GM18505 (cell line): ENCODE results near the gene ABI3BP.

Source experiments
- ATAC-seq: cut with Tn5 transposase; IDR thresholded peaks from one replicate; pipeline ENCODE4 v1.9.1; 2021; ENCODE audit not compliant: unreplicated experiment
- POLR2A ChIP-seq: IDR thresholded peaks from 4 replicates; pipeline ENCODE4 v1.6.1; 2011; ENCODE audit warnings: borderline replicate concordance; ENCODE audit not compliant: insufficient read depth, insufficient read length; ENCODE audit errors: extremely low read depth

Gene ABI3BP

DNA sequence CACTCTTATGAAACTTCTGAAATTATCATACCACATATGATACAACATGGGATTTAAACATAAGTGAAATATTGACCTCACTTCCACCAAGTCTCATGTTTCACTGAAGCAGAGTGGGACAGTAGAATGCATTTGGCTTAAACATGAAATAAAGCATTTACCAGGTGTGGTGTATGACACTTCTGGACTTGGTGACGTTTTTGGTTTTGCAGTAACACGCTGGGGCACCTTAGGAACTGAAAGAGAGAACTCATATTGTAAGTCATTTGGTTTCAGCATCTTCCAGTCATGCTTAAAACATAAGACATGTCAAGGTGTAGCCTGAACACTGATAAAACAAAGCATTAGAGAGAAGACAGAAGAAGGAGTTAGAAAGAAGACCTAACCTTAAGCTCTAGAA is 188.6 kb downstream of the ABI3BP start:
- no peak for TF ChIP-seq POLR2A
- no peak for ATAC-seq

DNA sequence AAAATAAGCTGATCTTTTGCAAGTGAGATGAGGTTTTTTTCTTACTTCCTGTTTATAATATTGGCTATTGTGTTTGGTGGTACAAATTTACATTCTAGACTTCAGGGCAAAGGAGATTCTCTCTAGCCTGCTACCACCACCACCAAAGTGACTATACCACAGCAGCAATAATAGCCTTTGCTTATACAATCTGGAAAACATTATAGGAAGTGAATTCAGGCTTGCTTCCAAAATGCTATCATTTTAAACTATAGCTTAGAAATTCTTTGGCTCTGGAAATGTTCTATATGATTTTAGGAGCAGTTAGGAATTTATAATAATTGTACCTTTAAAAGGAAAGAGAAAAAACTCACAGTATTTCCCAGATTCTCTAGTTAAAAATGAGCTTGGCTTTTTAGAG is 189.5 kb downstream of the ABI3BP start:
- ATAC-seq, result no peak
- TF ChIP-seq POLR2A, result no peak

DNA sequence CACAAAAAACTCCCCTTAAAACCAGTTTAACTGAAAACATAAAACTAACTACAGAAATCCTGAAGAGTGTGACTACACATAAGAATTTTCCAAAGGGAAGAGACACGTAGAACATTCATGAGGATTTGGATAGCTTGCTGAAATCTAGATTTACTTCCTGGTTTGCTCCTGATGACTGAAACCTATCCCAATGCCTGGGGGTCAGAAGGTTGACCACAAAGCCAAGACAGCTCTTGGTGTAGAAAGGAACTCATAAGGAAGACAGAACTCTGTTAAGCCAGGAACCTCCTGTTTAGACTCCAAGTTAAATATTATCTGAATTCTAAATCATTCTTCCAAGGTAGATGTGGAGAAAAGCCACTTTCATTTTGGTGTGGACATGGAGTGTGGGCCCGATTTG is 191.1 kb downstream of the ABI3BP start:
- TF ChIP-seq POLR2A, result no peak
- ATAC-seq, result no peak

DNA sequence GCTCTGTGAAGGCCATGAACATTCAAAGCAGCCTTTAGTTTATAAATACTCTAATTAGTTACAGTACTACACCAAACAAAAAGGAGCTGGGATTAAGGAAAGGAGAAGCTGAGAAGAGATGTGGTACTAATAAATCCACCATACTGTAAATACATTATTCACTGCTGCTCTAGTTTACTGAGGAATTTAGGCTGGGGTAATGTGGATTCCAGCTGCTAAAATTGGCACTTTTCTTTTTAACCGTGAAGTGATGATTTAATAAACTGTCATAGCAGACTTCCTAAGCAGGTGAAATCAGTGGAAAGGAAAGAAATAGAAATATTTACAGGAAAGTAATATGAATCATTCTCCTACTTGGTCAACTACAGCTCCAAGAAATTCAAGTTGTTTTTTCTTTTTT is 195.2 kb downstream of the ABI3BP start:
- no peak for TF ChIP-seq POLR2A
- no peak for ATAC-seq

DNA sequence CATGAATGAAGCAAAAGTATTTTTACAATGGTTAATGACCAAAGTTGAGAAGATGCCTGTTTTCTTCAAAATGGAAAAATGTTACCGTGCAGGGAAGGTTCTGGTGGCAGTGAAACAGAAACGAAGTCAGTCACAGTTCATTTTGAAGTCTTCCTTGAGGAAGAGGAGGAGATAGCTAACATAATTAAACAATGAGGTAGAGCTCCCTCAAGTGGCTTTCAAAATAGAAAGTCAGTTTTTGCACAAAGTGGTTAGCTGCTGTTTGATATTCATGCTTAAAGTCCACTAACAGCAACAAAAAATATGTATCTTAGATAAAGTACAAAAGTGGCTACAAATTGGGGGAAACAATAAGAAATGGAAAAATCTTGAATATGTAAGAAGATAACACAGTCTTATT is 196.7 kb downstream of the ABI3BP start:
- TF ChIP-seq POLR2A, result no peak
- no peak for ATAC-seq

- no peak for ATAC-seq
- no peak for TF ChIP-seq POLR2A
Measured at GRCh38 chr3:100789579-100789978, 203.6 kb downstream of the ABI3BP start.

DNA sequence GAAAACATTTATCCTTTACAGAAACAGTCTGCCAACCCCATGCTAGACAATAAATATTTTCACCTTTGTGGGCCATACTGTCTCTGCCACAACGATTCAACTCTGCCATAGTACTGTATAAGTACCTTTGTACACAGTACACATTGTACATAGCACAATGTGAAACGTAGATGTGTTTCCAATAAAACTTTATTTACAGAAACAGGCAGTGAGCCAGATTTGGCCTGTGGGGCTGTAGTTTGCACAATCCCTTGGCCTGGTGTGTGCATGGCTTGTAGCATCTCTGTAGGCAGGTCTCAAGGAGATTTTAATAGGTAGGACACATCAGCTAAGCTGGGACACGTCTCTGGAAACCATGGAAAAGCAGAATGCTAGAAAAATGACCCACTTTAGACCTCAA is 209.6 kb downstream of the ABI3BP start:
- TF ChIP-seq POLR2A, result no peak
- ATAC-seq, result no peak

DNA sequence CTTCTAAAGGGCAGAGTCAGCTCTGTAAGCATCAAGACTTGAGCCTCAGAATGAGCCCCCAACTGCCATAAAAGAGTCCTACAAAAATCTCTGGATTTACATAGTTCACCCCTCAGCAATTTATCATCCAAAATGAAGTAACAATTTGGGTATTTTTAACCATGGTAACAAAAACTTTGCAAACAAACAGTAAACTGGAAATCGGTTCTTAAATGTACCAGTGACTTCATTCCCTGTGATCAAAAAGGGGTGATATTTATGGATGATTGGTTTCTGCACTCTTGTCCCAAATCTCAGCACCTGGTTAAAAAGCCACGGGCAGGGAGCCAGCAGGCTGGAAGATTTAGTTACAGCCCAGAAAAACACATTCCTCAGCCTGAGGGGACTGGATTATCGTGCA is 210.3 kb downstream of the ABI3BP start:
- TF ChIP-seq POLR2A, result no peak
- no peak for ATAC-seq

GRCh38 chr3:100782348-100782747 is 210.9 kb downstream of the ABI3BP start:
- no peak for ATAC-seq
- no peak for TF ChIP-seq POLR2A

DNA sequence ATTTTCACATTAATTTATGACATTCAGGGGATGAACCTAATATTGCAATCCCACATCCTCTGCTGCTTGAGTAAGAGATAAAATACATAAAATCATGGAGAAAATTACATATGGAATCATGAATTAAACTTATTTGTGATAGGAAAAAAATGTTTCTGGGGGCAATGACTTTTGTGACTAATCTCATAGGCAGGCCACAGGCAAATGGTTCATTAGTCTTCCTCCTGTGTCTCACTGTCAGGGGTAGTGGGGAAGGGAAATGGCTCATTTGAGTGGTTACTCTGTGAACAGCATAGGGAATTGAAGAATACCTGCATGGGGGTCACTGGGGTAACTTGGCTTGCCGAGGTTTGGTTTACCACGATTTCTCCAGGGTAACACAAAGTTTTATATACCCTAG is 211.9 kb downstream of the ABI3BP start:
- no peak for ATAC-seq
- no peak for TF ChIP-seq POLR2A

GRCh38 chr3:100780071-100780622 is 213.1 kb downstream of the ABI3BP start:
- TF ChIP-seq POLR2A, result no peak
- no peak for ATAC-seq

GRCh38 chr3:100779480-100779879 is 213.7 kb downstream of the ABI3BP start:
- no peak for ATAC-seq
- no peak for TF ChIP-seq POLR2A

GRCh38 chr3:100777271-100777670 is 215.9 kb downstream of the ABI3BP start:
- no peak for TF ChIP-seq POLR2A
- ATAC-seq, result no peak

- no peak for TF ChIP-seq POLR2A
- no peak for ATAC-seq
Measured at GRCh38 chr3:100776746-100777145, 216.5 kb downstream of the ABI3BP start.

DNA sequence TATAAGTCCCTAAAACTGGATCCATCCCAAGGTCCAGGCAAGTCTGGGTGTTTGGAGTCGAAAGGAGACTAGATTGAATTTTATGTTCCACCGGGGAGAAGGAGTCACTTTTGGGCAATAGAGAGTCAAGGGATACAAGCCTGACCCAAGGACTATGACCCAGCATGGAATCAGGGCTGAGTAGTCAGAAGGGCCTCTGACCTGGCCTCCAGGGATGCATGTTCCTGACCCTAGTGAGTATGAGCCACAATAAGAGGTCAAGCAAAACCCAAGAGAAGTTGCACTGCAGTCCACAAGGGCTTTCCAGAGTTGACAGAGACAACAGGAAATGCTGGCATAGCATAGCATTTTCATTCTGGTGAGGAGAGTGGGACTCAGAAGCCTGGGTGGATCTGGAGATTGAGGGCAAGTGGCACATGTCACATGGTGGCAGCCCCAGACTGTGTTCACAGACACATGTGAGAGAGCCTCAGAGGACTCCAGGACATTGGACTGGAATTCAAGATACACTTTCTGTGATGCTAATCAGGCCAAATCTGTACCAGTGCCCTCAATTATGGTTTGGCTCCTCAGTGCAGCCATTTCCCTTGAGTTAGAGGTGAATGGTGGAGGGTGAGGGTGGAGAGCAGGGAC is 217.0 kb downstream of the ABI3BP start:
- ATAC-seq, result no peak
- no peak for TF ChIP-seq POLR2A
